ENCODE results near the gene CTSL. TPM values are rescaled to one million over a fixed set of nuclear protein-coding genes. Genes with fewer than 3 reads are reported as not detected.

Gene CTSL
- total RNA-seq, 4 donors from 2014 or later, result 71.4 to 387 (median 94.5) TPM

GRCh38 chr9:87698069-87698809 is 27.7 kb upstream of the CTSL start:
- no peaks in the 10 kb centered on the region for H3K4me1 ChIP-seq
- no peaks in the 10 kb centered on the region for H3K27me3 ChIP-seq
- peaks cover 0 to 83% (median 46%) of the 10 kb centered on the region in 4 donors for H3K36me3 ChIP-seq
- no peak overlapping the region for H3K27ac ChIP-seq (replicated peaks in 1 of 4)
- no peak for TF ChIP-seq POLR2A (IDR thresholded peaks at IDR 0.05; ENCODE audit: low read depth)
- TF ChIP-seq POLR2AphosphoS5 (IDR thresholded peaks at IDR 0.05), result no peak
- TF ChIP-seq EP300 (IDR thresholded peaks at IDR 0.05), result no peak
- no peak for TF ChIP-seq CTCF (IDR thresholded peaks at IDR 0.05)
- H3K4me3 ChIP-seq, result no peak overlapping the region
- WGBS, result 86% methylated on average over 11 of the region's 14 CpGs
- H3K9me3 ChIP-seq, result no peaks in the 10 kb centered on the region
- intact Hi-C loops (cut with DNase I), result no loop called here
- DNase-seq (ENCODE audit: extremely low spot score), result no peak

DNA sequence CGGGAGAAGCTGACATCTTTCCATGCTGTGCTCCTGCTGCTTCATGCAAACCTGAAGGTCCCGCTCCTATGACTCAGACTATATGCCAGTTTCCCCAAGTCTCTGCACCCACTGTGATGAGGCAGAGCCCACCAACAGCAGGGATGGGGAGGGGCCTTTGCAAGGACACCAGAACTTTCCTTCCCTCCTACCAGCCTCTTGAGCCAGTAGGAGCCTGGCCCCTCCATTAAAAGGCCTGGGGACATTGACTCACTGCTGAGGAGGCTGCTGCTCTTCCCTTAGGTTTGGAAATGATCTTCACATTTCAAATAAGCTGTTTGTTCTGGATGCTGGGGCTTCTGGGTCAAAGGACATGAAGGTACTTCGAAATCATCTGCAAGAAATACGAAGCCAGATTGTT is 26.1 kb upstream of the CTSL start:
- Histone ChIP-seq H3K27ac (replicated peaks in 1 of 4) (no peak overlapping the region), H3K4me1 (no peaks in the 10 kb centered on the region), H3K27me3 (no peaks in the 10 kb centered on the region), H3K4me3 (no peak overlapping the region), H3K9me3 (no peaks in the 10 kb centered on the region), H3K36me3 (peaks cover 0 to 93% (median 52%) of the 10 kb centered on the region in 4 donors)
- TF ChIP-seq POLR2AphosphoS5 (IDR thresholded peaks at IDR 0.05) (no peak), CTCF (IDR thresholded peaks at IDR 0.05) (no peak), POLR2A (IDR thresholded peaks at IDR 0.05; ENCODE audit: low read depth) (no peak), EP300 (IDR thresholded peaks at IDR 0.05) (no peak)
- WGBS, result 95% methylated on average over 4 of the region's 4 CpGs
- intact Hi-C loops (cut with DNase I), result no loop called here
- DNase-seq (ENCODE audit: extremely low spot score), result no peak

- Histone ChIP-seq H3K27ac (replicated peaks in 1 of 4) (no peak overlapping the region), H3K4me3 (no peak overlapping the region), H3K27me3 (no peaks in the 10 kb centered on the region), H3K9me3 (no peaks in the 10 kb centered on the region), H3K4me1 (no peaks in the 10 kb centered on the region), H3K36me3 (peaks cover 0 to 94% (median 54%) of the 10 kb centered on the region in 4 donors)
- 93% methylated on average over 9 of the region's 9 CpGs for WGBS
- no peak for DNase-seq (ENCODE audit: extremely low spot score)
- TF ChIP-seq POLR2AphosphoS5 (IDR thresholded peaks at IDR 0.05), result no peak
- no peak for TF ChIP-seq CTCF (IDR thresholded peaks at IDR 0.05)
- no peak for TF ChIP-seq POLR2A (IDR thresholded peaks at IDR 0.05; ENCODE audit: low read depth)
- TF ChIP-seq EP300 (IDR thresholded peaks at IDR 0.05), result no peak
- intact Hi-C loops (cut with DNase I), result no loop called here
These were observed 24.4 kb upstream of the CTSL start for GRCh38 chr9:87701491-87701890.

GRCh38 chr9:87701931-87702421 is 23.9 kb upstream of the CTSL start:
- Histone ChIP-seq H3K27me3 (no peaks in the 10 kb centered on the region), H3K9me3 (no peaks in the 10 kb centered on the region), H3K36me3 (peaks cover 0 to 94% (median 57%) of the 10 kb centered on the region in 4 donors), H3K4me1 (no peaks in the 10 kb centered on the region), H3K4me3 (no peak overlapping the region), H3K27ac (replicated peaks in 1 of 4) (no peak overlapping the region)
- DNase-seq (ENCODE audit: extremely low spot score), result no peak
- TF ChIP-seq CTCF (IDR thresholded peaks at IDR 0.05) (no peak), POLR2AphosphoS5 (IDR thresholded peaks at IDR 0.05) (no peak), EP300 (IDR thresholded peaks at IDR 0.05) (no peak), POLR2A (IDR thresholded peaks at IDR 0.05; ENCODE audit: low read depth) (no peak)
- intact Hi-C loops (cut with DNase I), result no loop called here
- WGBS, result 83% methylated on average over 6 of the region's 6 CpGs

Measured in esophagus muscularis mucosa (tissue), 4 donors.